ENCODE measurements around the gene CDK9. TPM values are rescaled to one million over a fixed set of nuclear protein-coding genes. Genes with fewer than 3 reads are reported as not detected.

The CDK9 gene
- total and polyA plus RNA-seq, 2 experiments from 2014 or later: 58.5 to 84.3 TPM

- H2AFZ ChIP-seq: no peak overlapping the region
- 0 out of 2 replicates have a peak, but pooled peaks cover 3% of the 10 kb centered on the region for H3F3A ChIP-seq (replicated peaks; ENCODE audit: low read depth)
- H3K4me2 ChIP-seq: no peak overlapping the region
- no peaks in the 10 kb centered on the region for H3K36me3 ChIP-seq (ENCODE audit: insufficient read depth)
- Mint-ChIP-seq H3K36me3 (ENCODE audit: low read depth) (no peaks in the 10 kb centered on the region), H3K4me3 (no peak overlapping the region), H3K4me1 (peaks cover 11% of the 10 kb centered on the region), H3K27me3 (ENCODE audit: insufficient read depth, low read depth, poor library complexity) (peaks cover 11% of the 10 kb centered on the region), H3K9me3 (no peaks in the 10 kb centered on the region; the same call in 2 of the 3 replicates), H3K27ac (no peak overlapping the region)
- no peaks in the 10 kb centered on the region for H3K9me2 ChIP-seq (ENCODE audit: insufficient read depth)
- H4K20me1 ChIP-seq (replicated peaks; ENCODE audit: insufficient read depth): no peaks in the 10 kb centered on the region; the same call in 1 of the 2 replicates
- no peak for DNase-seq (ENCODE audit: low spot score)
- no peaks in the 10 kb centered on the region for H3K79me2 ChIP-seq (replicated peaks; ENCODE audit: insufficient read depth)
- H3K4me1 ChIP-seq (ENCODE audit: insufficient read depth): peaks cover 9% of the 10 kb centered on the region; the same call in 1 of the 2 replicates
- no peak for TF ChIP-seq ETS1 (IDR thresholded peaks at IDR 0.05)
- TF ChIP-seq JUNB (IDR thresholded peaks at IDR 0.05; ENCODE audit: unreplicated experiment): no peak
- TF ChIP-seq NANOG (IDR thresholded peaks at IDR 0.05; ENCODE audit: borderline replicate concordance): no peak
- no peak for TF ChIP-seq EZH2phosphoT487 (IDR thresholded peaks at IDR 0.05; ENCODE audit: unreplicated experiment)
- no peak for TF ChIP-seq CREB1 (CRISPR knock-in tag; IDR thresholded peaks at IDR 0.05; ENCODE audit: low read depth)
- TF ChIP-seq POLR2AphosphoS5 (IDR thresholded peaks at IDR 0.05; ENCODE audit: low read depth): no peak
- TF ChIP-seq ZNF114 (CRISPR knock-in tag; IDR thresholded peaks at IDR 0.05): no peak
- no peak for TF ChIP-seq CTCF (conservative IDR thresholded peaks at IDR 0.05; ENCODE audit: low read depth in 2 of 2)
- no peak for TF ChIP-seq REST (IDR thresholded peaks at IDR 0.05; ENCODE audit: unreplicated experiment)
- TF ChIP-seq STAT1 (IDR thresholded peaks at IDR 0.05; ENCODE audit: unreplicated experiment): no peak
- no peak for TF ChIP-seq ZNF462 (CRISPR knock-in tag; IDR thresholded peaks at IDR 0.05)
- no peak for TF ChIP-seq EZH2 (IDR thresholded peaks at IDR 0.05; ENCODE audit: low read depth, unreplicated experiment)
- no peak for TF ChIP-seq ZNF331 (CRISPR knock-in tag; IDR thresholded peaks at IDR 0.05; ENCODE audit: low read depth)
- H3K27me3 ChIP-seq (ENCODE audit: insufficient read depth): no peaks in the 10 kb centered on the region
- H3K4me3 ChIP-seq: no peak overlapping the region
- no peak for ATAC-seq
- no peak overlapping the region for H3K27ac ChIP-seq (ENCODE audit: low read depth)
Observed at GRCh38 chr9:127738666-127739065, 47.2 kb upstream of the CDK9 start.
